ENCODE results near the gene HTT.

DNA sequence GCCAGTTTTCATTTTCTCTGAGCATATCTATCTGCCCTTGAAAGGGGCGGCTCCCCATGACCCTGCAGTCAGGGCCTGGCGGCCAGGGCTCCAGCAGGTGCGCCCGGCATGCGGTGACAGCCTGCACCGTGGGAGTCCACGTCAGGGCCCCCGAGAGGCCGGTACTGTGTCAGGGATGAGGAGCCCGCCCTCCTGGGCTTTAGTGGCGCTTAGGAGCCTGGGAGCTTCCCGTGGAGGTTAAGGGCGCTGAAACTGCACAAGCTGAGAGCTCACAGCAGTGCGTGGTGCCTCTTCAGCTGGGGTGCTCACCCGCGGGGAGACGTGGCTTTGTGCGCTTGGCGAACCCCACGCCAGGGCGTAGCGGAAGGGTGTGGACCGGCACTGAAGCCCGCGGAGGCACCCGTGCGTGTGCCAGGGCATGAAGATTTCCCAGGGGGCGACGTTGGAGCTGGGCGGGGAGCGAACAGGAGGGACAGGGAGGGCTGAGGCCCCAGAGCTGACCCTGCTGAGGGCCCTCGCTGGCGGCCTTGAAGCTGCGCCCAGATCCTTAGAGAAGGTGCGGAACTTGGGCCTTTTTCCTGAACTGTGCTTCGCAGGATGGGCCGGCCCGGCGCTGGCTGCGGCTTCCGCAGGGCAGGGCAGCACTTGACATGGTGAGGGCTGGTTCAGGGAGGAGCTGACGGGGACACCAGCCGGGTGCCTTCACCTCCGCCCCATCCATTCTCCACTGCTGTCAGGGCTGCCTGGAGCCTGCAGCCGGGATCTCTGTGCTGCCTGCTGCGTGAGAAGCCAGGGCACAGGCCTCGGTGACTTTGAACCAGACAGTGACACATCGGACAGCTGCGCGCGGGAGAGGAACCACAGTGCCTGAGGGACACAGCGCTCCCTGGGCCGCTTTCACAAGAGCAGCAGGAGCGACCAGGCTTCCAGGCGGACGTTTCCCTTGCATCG, 33.0 kb upstream of the HTT start:
- TF ChIP-seq CTCF (conservative IDR thresholded peaks at IDR 0.05; ENCODE audit: low read depth, low read length) (no peak), EZH2 (IDR thresholded peaks at IDR 0.05; ENCODE audit: borderline replicate concordance, low read depth, low read length, poor library complexity, severe bottlenecking) (no peak)
